CD4-positive, alpha-beta T cell treated with Interleukin-10 for 1 hour (primary cell): ENCODE results near the gene SERTAD3.
A peak's percentile ranks its signal among the peaks of the same experiment; 100 is the strongest.

Source experiments
- DNase-seq: peaks from one replicate; pipeline ENCODE4 v3.0.0-alpha.2; 2020

Gene SERTAD3

DNA sequence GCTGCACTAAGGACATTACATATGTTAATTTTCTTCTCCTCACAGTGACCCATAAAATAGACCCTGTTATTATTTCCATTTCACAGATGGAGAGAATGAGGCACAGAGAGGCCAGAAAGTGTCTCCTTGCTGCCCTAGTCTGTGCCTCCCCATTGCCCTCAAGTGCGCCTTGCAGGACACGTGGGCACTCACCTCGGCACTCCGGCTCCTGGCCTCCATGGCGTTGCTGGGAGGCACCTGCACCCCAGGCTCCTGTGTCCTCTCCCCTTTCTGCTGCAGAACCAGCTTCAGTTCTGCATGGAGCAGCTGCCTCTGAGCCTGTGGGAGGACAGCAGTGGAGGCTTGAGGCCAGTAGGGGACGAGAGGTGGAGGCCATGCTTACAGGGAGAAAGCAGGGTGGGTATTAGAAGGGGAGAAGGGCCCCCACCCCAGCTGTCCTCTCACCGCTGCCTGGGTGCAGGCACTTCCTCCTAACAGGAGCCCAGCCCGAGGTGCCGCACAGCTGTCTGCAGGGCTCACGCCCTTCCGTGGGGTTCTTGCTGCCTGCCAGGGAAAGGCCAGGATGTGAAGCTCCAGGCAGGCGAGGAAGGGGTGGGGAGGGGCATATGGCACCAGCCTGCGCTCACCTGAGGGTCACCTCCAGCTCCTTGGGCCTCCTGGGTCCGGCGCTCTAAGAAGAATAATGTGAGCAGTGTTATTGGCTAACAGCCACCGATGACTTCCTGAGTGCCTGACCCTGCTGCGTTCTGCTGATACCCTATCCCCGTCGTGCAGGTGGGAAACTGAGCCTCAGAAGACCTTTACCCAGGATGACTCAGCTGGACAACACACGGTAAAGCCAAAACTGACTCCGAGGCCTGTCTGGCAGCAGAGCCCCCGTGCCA, 36.2 kb downstream of the SERTAD3 start:
- no peak for DNase-seq

DNA sequence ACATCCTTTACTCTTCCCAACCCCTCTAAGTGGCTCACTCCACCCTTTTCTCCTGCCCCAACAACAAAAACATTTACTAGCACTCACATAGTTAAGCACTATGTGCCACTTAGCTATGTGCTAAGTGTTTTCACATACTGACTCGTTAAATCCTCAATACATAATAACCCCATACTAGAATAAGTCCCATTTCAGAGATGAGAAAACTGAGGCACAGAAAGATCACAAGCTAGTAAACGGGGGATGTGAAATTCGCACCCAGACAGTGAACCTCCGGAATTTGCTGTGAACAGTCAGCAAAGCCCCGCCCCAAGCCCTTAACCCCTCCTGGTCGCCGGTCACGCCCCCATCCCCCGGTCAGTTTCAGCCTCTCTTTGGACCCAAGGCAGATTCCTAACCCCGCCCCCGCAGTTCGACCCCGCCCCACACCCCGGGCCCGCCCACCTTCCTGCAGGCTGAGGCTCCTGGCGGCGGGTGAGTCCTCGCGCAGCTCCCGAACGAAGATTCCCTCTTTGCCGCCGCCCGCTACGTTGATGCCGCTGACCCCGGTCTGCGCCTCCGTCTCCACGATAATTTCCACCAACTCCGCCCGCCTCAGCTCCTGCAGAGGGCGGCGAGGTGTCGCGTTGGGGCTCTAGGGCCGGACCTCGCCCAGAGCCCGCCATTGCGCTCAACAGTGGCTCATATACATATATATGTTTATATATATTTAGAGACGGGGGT, 40.7 kb downstream of the SERTAD3 start:
- DNase-seq: peak; percentile 87

DNA sequence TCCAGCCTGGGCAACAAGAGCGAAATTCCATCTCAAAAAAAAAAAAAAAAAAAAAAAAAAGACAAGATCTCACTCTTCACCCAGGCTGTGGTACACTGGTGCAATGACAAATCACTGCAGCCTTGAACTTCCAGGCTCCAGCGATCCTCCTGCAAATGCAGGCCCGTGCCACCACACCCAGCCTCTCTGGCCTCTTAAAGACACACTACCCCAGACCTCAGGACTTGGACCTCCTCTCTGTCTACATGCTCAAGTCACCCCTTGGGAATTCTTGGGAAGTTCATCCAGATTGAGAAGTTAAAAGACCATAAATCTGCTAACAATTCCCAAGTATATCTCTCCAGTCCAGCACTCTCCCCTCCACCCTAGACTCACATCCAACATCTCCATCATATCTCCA, 43.6 kb downstream of the SERTAD3 start:
- DNase-seq: no peak

DNA sequence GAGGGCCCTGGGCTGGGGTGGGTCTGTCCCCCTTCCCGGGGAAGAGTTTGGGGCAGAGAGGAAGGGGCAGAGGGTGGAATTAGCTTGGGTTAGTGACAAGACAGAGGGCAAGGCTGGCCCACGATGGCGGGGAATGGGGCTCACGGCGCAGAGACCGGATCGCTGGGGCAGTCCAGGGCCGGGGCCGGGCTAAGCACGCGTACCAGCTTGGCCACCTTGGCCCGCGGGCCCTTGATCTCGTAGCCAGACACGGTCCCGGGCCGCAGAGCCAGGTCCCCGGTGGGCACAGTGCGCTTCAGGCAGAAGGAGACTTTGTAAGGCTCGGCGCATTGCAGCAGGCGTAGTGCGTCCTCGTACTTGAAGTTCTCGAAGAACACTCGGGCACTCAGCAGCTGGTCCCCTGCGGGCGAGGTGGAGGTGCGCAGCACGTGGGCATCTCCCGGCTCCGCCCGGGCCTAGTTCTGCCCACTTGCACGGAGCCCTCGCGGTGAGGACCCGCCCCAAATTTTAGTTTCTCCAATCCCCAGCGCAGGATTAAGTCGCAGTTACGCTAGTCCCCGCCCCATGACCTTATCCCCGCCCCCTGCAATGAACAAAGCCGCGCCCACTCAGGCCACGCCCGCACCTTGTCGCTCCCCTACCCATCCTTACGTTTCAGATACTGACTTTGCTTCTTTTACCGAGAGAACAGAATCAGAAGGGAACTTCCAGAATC, 45.6 kb downstream of the SERTAD3 start:
- DNase-seq: peak; percentile 82

DNA sequence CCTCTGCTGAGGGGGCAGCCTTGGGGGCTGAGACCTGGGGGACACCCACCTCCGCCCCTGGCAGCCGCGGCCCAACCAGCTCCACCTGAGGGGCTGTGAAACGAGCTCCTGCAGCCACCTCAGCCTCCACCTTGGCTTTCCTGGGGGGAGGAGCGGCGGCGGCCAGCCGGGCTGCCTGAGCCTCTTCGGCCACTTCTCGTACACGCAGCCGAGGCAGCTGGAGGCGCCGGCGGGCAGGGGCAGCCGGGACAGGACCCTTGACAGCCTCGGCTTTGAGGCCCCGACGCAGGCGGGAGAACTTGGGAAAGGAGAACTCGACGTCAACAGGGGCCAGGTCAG, 46.6 kb downstream of the SERTAD3 start:
- DNase-seq: no peak

DNA sequence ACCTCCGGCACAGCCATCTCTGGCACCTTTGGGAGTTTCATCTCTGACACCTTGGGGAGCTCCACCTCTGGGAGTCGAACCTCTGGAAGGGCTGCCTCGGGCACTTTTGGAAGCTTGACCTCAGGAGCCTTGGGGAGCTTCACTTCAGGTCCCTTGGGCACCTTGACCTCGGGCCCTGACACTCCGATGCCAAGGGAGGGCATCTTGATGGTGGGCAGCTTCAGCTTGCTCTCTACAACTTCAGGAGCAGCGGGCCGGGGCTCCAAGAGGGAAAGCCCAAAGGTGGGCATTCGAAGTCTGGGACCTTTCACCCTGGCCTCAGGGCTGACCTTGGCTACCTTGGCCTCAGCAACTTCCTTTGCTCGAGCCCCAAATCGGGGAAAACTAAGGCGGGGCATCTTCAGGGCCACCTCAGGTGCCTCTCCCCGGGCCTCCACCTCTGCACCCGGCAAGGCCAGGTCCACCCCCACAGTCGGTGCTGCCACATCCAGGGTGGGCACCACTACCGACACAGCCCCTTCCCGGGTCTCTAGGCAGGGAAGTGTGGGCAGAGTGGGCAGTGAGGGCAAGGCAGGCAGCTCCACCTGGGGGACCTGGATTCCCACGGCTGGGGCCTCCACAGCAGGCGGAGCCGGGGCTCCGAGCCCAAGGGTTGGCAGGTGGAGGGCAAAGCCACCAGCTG, 47.1 kb downstream of the SERTAD3 start:
- DNase-seq: no peak

DNA sequence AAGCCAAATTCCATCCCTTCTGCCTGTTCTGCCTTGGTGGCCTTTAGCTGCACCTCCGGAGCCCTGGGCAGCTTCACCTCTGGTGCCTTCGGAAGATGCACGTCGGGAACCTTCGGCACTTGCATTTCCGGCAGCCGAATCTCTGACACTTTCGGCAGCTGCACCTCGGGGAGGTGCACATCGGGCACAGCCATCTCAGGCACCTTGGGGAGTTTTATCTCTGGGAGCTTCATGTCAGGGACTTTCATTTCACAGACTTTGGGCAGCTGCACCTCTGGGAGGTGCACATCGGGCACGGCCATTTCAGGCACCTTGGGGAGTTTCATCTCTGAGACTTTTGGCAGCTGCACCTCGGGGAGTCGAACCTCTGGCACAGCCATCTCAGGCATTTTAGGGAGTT, 48.2 kb downstream of the SERTAD3 start:
- no peak for DNase-seq

DNA sequence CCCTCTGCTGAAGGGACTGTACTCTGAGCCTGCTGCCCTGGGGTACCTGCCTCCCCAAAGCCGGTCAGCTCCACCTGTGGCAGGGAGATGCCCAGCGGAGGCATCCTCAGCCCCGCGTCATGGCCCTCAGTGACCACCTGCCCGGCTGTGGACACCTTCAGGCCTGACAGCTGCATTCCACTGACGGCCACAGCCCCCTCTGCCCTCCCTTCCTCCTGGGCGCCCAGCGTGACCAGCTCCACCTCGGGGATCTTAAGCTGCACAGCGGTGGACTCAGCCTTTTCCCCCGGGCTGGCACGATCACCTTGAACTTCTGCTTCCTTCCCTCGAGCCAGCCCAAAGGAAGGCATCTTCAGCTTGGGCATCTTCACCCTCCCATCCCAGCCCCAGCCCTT, 49.3 kb downstream of the SERTAD3 start:
- DNase-seq: no peak

DNA sequence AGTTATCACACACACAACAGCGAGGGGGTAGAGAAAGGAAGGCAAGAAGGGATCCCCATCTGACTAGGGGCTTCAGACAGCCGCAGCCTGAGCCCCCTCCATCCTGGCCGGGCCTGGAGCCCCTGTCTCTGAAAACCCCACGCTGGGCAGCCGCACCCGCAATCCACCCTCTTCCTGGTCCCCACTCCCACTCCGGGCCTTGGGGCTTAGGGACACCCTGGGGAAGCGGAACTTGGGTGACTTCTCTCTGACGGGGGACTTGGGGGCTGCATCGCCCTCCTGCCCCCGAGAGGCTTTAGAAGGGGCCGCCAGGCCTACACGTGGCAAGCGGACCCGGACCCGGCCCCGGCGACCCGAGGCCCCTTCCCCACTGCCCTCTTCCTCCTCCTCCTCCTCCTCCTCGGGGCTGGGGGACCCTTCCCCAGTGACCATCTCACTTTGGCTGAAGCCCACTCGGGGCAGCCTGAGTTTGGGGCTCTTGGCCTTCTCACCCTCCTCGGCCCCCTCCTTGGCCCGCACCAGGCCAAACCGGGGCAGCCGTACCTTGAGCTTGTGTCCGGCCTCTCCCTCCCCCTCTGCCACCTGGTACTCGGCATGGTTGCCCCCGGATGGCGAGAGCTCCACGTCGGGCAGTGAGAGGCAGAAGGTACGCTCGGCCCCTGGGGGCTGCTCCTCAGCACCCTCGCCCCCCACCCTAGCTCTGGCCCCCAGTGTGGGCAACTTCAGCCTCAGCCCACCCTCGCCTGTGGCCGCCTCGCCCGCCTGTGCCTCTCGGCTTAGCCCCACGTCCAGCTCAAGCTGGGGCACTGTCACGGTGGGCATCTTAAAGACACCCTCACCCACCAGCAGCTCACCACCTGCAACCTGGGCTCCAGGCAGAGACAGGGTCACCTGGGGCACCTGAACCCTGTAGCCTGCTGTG, 50.0 kb downstream of the SERTAD3 start:
- DNase-seq: no peak

DNA sequence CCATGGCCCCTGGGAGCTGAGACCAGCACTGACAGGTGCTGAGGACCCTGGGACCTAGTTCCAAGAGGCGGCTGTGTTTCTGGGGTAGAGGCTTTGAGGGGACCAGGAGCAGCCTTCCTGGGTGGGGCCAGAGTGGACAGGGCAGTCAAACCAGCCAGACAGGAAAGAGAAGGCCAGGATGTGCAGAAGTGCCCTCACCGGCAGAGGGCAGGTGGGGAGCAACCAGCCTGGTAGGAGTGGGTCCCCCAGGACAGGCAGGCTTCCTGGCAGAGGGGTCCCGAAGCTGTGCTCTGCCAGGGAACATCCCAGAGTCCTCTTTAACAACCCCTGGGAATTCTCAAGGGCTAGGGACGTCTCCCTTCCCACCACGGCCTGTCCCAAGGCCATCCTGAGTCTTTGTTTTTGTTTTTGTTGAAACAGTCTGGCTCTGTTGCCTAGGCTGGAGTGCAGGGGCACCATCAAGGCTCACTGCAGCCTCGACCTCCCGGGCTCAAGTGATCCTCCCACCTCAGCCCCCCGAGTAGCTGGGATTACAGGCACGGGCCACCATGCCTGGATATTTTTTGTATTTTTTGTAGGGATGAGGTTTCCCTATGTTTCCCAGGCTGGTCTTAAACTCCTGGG, 51.1 kb downstream of the SERTAD3 start:
- DNase-seq: no peak

DNA sequence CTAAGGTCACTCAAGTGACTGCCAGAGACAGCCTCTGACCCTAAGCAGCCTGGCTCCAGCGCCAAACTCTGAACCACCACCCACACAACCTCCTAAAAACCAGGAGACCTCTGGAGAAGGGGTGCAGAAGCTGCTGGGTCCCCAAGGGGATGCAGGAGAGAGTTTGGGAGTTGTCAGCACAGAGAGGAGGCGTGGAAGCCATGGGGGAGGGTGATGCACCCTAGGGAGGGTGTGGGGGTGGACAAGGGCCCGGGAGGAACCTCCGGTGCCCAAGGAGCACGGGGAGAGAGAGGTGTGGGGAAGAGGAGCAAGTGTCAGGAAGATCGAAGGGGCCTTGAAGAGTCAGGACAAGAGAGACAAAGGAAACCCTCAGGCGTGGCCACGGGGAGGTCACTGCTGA, 52.0 kb downstream of the SERTAD3 start:
- DNase-seq: no peak
